NCI-H2227 treated with DMSO at 0.1 percent for 48 hours (cell line): ENCODE data around the gene CPLX3.
A peak's percentile ranks its signal among the peaks of the same experiment; 100 is the strongest.

Experiments used
- DNase-seq: peaks from one replicate; lab custom pipeline; 2025; lab: John Stamatoyannopoulos, UW

Gene CPLX3

GRCh38 chr15:74828835-74829234 is 2.4 kb downstream of the CPLX3 start:
- no peak for DNase-seq

- DNase-seq = no peak
Measured at GRCh38 chr15:74829486-74829885, 3.1 kb downstream of the CPLX3 start.

- no peak for DNase-seq
Measured at GRCh38 chr15:74829991-74830390, 3.6 kb downstream of the CPLX3 start.

- DNase-seq = no peak
Measured at GRCh38 chr15:74830868-74831267, 4.4 kb downstream of the CPLX3 start.

GRCh38 chr15:74831813-74832495 is 5.5 kb downstream of the CPLX3 start:
- DNase-seq = no peak

GRCh38 chr15:74832826-74833225 is 6.4 kb downstream of the CPLX3 start:
- DNase-seq = no peak

- no peak for DNase-seq
Measured at GRCh38 chr15:74833376-74834107, 7.1 kb downstream of the CPLX3 start.

- peak; percentile 5 for DNase-seq
Measured at GRCh38 chr15:74835312-74835823, 8.9 kb downstream of the CPLX3 start.

- no peak for DNase-seq
Measured at GRCh38 chr15:74836846-74837245, 10.4 kb downstream of the CPLX3 start.

GRCh38 chr15:74837482-74838136 is 11.2 kb downstream of the CPLX3 start:
- DNase-seq = no peak

GRCh38 chr15:74838137-74838516 is 11.7 kb downstream of the CPLX3 start:
- no peak for DNase-seq

GRCh38 chr15:74838746-74839525 is 12.5 kb downstream of the CPLX3 start:
- no peak for DNase-seq

- DNase-seq = no peak
Measured at GRCh38 chr15:74839526-74840395, 13.3 kb downstream of the CPLX3 start.

GRCh38 chr15:74840851-74841775 is 14.7 kb downstream of the CPLX3 start:
- no peak for DNase-seq

- DNase-seq = no peak
Measured at GRCh38 chr15:74841891-74842373, 15.5 kb downstream of the CPLX3 start.

GRCh38 chr15:74842581-74843444 is 16.4 kb downstream of the CPLX3 start, which contains the start of gene ULK3:
Gene ULK3, minus strand, starts transcription at chr15:74843156. Its CDS starts 51 bp downstream, at chr15:74843105.
- peak; percentile 68 for DNase-seq

GRCh38 chr15:74843445-74843828 is 17.0 kb downstream of the CPLX3 start:
- DNase-seq = no peak

GRCh38 chr15:74843891-74844299 is 17.5 kb downstream of the CPLX3 start:
- no peak for DNase-seq
